Ectodermal cell (in vitro differentiated cells): Measurements from ENCODE around the gene CYP27B1.

Experiments used
- H3K27ac ChIP-seq: 2 replicates; pipeline ENCODE4 v1.7.0; 2013; ENCODE audit warnings: mild to moderate bottlenecking, low read depth, low read length; ENCODE audit not compliant: insufficient read depth, poor library complexity, severe bottlenecking
- H3K27me3 ChIP-seq: 2 replicates; pipeline ENCODE4 v1.7.0; 2013; ENCODE audit warnings: mild to moderate bottlenecking, low read length; ENCODE audit not compliant: insufficient read depth, control insufficient read depth, poor library complexity, severe bottlenecking
- H3K36me3 ChIP-seq: one replicate; pipeline ENCODE4 v1.7.0; 2013; ENCODE audit warnings: low read length; ENCODE audit not compliant: control insufficient read depth, insufficient read depth
- H3K4me1 ChIP-seq: one replicate; pipeline ENCODE4 v1.7.0; 2013; ENCODE audit warnings: low read length; ENCODE audit not compliant: control insufficient read depth, insufficient read depth
- H3K4me3 ChIP-seq: 2 replicates; pipeline ENCODE4 v1.7.0; 2013; ENCODE audit warnings: low read depth, low read length, control low read depth; ENCODE audit not compliant: insufficient read depth
- H3K9me3 ChIP-seq: 2 replicates; pipeline ENCODE4 v1.7.0; 2013; ENCODE audit warnings: mild to moderate bottlenecking, low read length, moderate library complexity; ENCODE audit not compliant: control insufficient read depth
- WGBS, 2 experiments: methylation state at CpG; one replicate each; pipeline ENCODE4 v1.1.7; 2013; ENCODE audit warnings: missing lambda C conversion rate in 2 of 2; 5-methylcytosine and 5-hydroxymethylcytosine counted together

Gene CYP27B1

GRCh38 chr12:57735952-57736740 lies 30.7 kb downstream of the CYP27B1 start:
- Histone ChIP-seq H3K27ac (no peak overlapping the region), H3K9me3 (no peaks in the 10 kb centered on the region), H3K4me3 (peak overlapping the region; percentile 16), H3K36me3 (no peaks in the 10 kb centered on the region), H3K27me3 (peaks cover 100% of the 10 kb centered on the region), H3K4me1 (peaks cover 30% of the 10 kb centered on the region)
- 1% methylated on average over 47 to 49 of the region's 49 CpGs for WGBS, 2 experiments

- Histone ChIP-seq H3K4me1 (peaks cover 30% of the 10 kb centered on the region), H3K27ac (no peak overlapping the region), H3K4me3 (no peak overlapping the region), H3K27me3 (peaks cover 100% of the 10 kb centered on the region), H3K36me3 (no peaks in the 10 kb centered on the region), H3K9me3 (no peaks in the 10 kb centered on the region)
- WGBS, 2 experiments = 17 to 19% methylated on average over 8 of the region's 8 CpGs
Observed at GRCh38 chr12:57735198-57735855, 31.6 kb downstream of the CYP27B1 start.

DNA sequence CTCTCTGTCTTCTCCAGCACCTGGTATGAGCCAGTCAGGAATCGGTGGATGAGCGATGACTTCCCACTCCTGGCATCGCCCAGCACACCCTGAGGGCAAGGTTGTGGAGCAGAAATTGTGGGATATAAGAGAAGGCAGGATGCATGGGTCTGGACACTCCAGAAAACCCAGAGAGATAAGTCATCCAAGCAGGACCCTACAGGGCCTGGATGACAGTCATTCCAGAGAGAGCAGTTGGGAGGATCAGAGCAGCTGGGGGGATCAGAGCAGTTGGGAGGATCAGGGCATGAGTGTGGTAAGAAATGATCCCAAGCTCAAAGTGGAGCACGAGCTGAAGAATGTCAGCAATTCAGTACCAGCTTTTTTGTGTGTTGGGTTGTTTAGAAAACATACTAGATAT lies 32.3 kb downstream of the CYP27B1 start:
- 83% methylated on average over 4 of the region's 4 CpGs for WGBS, 2 experiments
- Histone ChIP-seq H3K27ac (no peak overlapping the region), H3K27me3 (peaks cover 100% of the 10 kb centered on the region), H3K9me3 (no peaks in the 10 kb centered on the region), H3K36me3 (no peaks in the 10 kb centered on the region), H3K4me1 (peaks cover 25% of the 10 kb centered on the region), H3K4me3 (no peak overlapping the region)

DNA sequence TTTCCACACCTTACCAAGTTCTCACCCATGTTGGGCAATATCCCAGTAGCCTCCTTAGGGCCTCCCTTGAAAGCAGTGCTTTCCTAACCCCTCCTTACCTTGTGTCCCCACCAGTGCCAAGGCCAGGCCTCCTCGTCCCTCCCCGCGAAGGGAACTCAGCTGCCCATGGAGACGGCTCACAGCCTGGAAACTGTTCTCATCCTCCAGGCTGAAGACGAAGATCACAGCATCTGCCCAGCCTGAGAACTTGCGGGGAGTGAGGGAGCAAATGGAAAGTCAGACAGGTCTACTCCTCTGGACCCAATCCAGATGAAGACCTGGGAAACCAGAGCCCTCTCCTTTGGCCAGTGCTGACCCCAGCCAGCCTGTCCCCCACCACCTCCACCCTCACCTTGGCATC lies 33.0 kb downstream of the CYP27B1 start:
- Histone ChIP-seq H3K4me1 (peaks cover 21% of the 10 kb centered on the region), H3K9me3 (no peaks in the 10 kb centered on the region), H3K27ac (no peak overlapping the region), H3K36me3 (no peaks in the 10 kb centered on the region), H3K4me3 (no peak overlapping the region), H3K27me3 (peaks cover 100% of the 10 kb centered on the region)
- 80 to 81% methylated on average over 6 of the region's 6 CpGs for WGBS, 2 experiments

- no peaks in the 10 kb centered on the region for H3K9me3 ChIP-seq
- peaks cover 100% of the 10 kb centered on the region for H3K27me3 ChIP-seq
- H3K4me1 ChIP-seq = peaks cover 21% of the 10 kb centered on the region
- no peak overlapping the region for H3K27ac ChIP-seq
- 80 to 85% methylated on average over 11 of the region's 11 CpGs for WGBS, 2 experiments
- H3K36me3 ChIP-seq = no peaks in the 10 kb centered on the region
- no peak overlapping the region for H3K4me3 ChIP-seq
Observed at GRCh38 chr12:57732726-57733593, 33.9 kb downstream of the CYP27B1 start.

DNA sequence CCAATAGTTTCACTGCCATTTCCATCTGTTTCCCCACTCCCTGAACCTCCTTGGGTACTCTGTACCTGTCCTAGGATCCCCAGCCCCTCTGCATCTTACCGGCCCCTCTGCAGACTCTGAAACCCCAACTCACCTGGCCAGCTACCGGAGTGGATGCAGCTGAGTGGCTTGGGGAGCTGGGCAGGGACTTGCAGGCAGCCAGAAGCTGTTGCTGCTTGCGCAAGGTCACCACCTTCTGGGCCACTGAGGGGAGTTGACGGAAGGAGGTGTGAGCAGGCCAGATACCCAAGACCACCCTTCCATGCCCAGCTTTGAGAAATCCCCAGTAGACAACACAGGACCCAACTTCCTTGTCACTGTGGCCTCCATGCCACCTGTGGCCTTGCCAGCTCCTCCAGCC lies 34.6 kb downstream of the CYP27B1 start:
- H3K36me3 ChIP-seq = no peaks in the 10 kb centered on the region
- H3K4me1 ChIP-seq = peaks cover 16% of the 10 kb centered on the region
- H3K27me3 ChIP-seq = peaks cover 100% of the 10 kb centered on the region
- WGBS, 2 experiments = 67% methylated on average over 4 of the region's 4 CpGs
- H3K9me3 ChIP-seq = no peaks in the 10 kb centered on the region
- no peak overlapping the region for H3K27ac ChIP-seq
- H3K4me3 ChIP-seq = no peak overlapping the region

- H3K27me3 ChIP-seq = peaks cover 100% of the 10 kb centered on the region
Observed at GRCh38 chr12:57731411-57732080, 35.3 kb downstream of the CYP27B1 start.

GRCh38 chr12:57730336-57731067 lies 36.4 kb downstream of the CYP27B1 start:
- H3K27ac ChIP-seq = no peak overlapping the region

More at GRCh38 chr12:57731411-57732080, 35.3 kb downstream of the CYP27B1 start:
- Histone ChIP-seq H3K9me3 (no peaks in the 10 kb centered on the region), H3K4me1 (peaks cover 12% of the 10 kb centered on the region), H3K4me3 (no peak overlapping the region), H3K36me3 (no peaks in the 10 kb centered on the region), H3K27ac (no peak overlapping the region)
- 83 to 85% methylated on average over 18 to 19 of the region's 19 CpGs for WGBS, 2 experiments

GRCh38 chr12:57729321-57729844 lies 37.5 kb downstream of the CYP27B1 start:
- no peak overlapping the region for H3K27ac ChIP-seq
- H3K36me3 ChIP-seq = no peaks in the 10 kb centered on the region
- WGBS, 2 experiments = 54 to 60% methylated on average over 5 of the region's 5 CpGs
- H3K27me3 ChIP-seq = peaks cover 99% of the 10 kb centered on the region
- no peaks in the 10 kb centered on the region for H3K9me3 ChIP-seq
- no peak overlapping the region for H3K4me3 ChIP-seq
- H3K4me1 ChIP-seq = no peaks in the 10 kb centered on the region

More at GRCh38 chr12:57730336-57731067, 36.4 kb downstream of the CYP27B1 start:
- H3K36me3 ChIP-seq = no peaks in the 10 kb centered on the region
- H3K4me3 ChIP-seq = no peak overlapping the region
- peaks cover 100% of the 10 kb centered on the region for H3K27me3 ChIP-seq
- no peaks in the 10 kb centered on the region for H3K9me3 ChIP-seq
- H3K4me1 ChIP-seq = peaks cover 6% of the 10 kb centered on the region
- 76 to 81% methylated on average over 13 of the region's 13 CpGs for WGBS, 2 experiments
